Smooth muscle cell of the brain vasculature (primary cell): ENCODE results near the gene ASIC3.

Experiments
- DNase-seq: peaks from one replicate; pipeline ENCODE4 v3.0.0-alpha.2; 2012; ENCODE audit warnings: low read depth, low spot score

The ASIC3 gene

GRCh38 chr7:151085691-151086620, 37.6 kb downstream of the ASIC3 start, which contains the start of gene AGAP3:
Gene AGAP3 (plus strand): TSS chr7:151086475. CDS start chr7:151086742, 267 bp downstream.
- DNase-seq = peak; percentile 40

GRCh38 chr7:151086802-151087244, 38.5 kb downstream of the ASIC3 start:
- DNase-seq = no peak

- no peak for DNase-seq
Measured at GRCh38 chr7:151087245-151088018, 39.1 kb downstream of the ASIC3 start.

GRCh38 chr7:151088019-151088855, 39.9 kb downstream of the ASIC3 start:
- no peak for DNase-seq

- peak; percentile 31 for DNase-seq
Measured at GRCh38 chr7:151088856-151089699, 40.7 kb downstream of the ASIC3 start.

GRCh38 chr7:151089893-151090730, 41.8 kb downstream of the ASIC3 start:
- DNase-seq = no peak

GRCh38 chr7:151091003-151091402, 42.7 kb downstream of the ASIC3 start:
- DNase-seq = no peak

- no peak for DNase-seq
Measured at GRCh38 chr7:151091431-151091830, 43.1 kb downstream of the ASIC3 start.

GRCh38 chr7:151091988-151092387, 43.7 kb downstream of the ASIC3 start:
- DNase-seq = no peak

- no peak for DNase-seq
Measured at GRCh38 chr7:151093748-151094147, 45.4 kb downstream of the ASIC3 start.

GRCh38 chr7:151094675-151095074, 46.3 kb downstream of the ASIC3 start:
- DNase-seq = no peak

- DNase-seq = no peak
Measured at GRCh38 chr7:151095123-151095797, 46.9 kb downstream of the ASIC3 start.

- DNase-seq = no peak
Measured at GRCh38 chr7:151095828-151096475, 47.6 kb downstream of the ASIC3 start.

GRCh38 chr7:151099486-151100211, 51.3 kb downstream of the ASIC3 start:
- no peak for DNase-seq

- no peak for DNase-seq
Measured at GRCh38 chr7:151100921-151101320, 52.6 kb downstream of the ASIC3 start.

GRCh38 chr7:151101621-151102396, 53.5 kb downstream of the ASIC3 start:
- no peak for DNase-seq
